Dedifferentiated amniotic fluid mesenchymal stem cell (primary cell): ENCODE measurements around the gene MAP3K4.

ENCODE experiments used
- DNase-seq: peaks from one replicate; pipeline ENCODE4 v3.0.0-alpha.2; 2016; ENCODE audit errors: extremely low spot score

Gene MAP3K4, protein sequence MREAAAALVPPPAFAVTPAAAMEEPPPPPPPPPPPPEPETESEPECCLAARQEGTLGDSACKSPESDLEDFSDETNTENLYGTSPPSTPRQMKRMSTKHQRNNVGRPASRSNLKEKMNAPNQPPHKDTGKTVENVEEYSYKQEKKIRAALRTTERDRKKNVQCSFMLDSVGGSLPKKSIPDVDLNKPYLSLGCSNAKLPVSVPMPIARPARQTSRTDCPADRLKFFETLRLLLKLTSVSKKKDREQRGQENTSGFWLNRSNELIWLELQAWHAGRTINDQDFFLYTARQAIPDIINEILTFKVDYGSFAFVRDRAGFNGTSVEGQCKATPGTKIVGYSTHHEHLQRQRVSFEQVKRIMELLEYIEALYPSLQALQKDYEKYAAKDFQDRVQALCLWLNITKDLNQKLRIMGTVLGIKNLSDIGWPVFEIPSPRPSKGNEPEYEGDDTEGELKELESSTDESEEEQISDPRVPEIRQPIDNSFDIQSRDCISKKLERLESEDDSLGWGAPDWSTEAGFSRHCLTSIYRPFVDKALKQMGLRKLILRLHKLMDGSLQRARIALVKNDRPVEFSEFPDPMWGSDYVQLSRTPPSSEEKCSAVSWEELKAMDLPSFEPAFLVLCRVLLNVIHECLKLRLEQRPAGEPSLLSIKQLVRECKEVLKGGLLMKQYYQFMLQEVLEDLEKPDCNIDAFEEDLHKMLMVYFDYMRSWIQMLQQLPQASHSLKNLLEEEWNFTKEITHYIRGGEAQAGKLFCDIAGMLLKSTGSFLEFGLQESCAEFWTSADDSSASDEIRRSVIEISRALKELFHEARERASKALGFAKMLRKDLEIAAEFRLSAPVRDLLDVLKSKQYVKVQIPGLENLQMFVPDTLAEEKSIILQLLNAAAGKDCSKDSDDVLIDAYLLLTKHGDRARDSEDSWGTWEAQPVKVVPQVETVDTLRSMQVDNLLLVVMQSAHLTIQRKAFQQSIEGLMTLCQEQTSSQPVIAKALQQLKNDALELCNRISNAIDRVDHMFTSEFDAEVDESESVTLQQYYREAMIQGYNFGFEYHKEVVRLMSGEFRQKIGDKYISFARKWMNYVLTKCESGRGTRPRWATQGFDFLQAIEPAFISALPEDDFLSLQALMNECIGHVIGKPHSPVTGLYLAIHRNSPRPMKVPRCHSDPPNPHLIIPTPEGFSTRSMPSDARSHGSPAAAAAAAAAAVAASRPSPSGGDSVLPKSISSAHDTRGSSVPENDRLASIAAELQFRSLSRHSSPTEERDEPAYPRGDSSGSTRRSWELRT (N-terminal part only)

DNA sequence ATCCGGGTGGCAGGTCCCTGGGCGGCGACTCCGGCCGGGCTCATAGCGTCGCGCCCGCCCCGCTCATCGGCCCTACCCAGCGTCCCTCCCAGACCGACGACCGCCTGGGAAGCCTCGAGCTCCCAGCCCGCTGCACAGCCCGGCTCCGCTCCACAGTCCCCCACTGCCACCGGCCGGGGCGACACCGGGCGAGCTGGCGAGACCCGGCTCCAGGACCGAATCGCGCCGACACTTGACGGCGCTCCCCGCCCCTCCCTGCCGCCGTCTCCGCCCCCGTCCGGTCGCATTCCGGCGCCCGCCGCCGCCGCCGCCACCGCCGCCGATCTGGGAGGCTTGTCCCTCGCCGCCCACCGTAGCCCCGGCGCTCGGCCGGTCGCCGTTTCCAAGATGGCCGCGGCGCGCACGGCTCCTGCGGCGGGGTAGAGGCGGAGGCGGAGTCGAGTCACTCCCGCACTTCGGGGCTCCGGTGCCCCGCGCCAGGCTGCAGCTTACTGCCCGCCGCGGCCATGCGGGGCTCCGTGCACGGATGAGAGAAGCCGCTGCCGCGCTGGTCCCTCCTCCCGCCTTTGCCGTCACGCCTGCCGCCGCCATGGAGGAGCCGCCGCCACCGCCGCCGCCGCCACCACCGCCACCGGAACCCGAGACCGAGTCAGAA, at the start of gene MAP3K4:
MAP3K4 (plus strand) TSS at position 364 of the 655 bp plus-strand sequence; CDS start at position 527, 163 bp downstream.
- DNase-seq, result peak; percentile 42

DNA sequence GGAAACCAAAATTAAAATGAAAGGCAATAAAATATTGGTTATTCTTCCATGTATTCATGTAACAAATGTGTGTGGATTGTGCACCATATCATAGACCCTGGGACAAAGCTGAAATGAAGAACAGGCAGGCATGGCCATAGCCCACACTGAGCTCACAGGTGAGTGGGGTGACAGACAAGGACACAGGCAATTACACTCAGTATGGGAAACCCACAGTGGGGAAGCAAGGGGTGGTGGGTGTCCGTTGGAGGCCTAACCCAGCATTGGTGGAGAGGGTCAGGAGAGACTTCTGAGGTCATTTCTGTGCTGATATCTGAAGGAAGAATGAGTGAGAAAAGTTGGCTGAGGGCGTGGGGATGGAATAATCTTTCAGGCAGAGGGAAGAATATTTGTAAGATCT, 47.6 kb upstream of the MAP3K4 start:
- no peak for DNase-seq

DNA sequence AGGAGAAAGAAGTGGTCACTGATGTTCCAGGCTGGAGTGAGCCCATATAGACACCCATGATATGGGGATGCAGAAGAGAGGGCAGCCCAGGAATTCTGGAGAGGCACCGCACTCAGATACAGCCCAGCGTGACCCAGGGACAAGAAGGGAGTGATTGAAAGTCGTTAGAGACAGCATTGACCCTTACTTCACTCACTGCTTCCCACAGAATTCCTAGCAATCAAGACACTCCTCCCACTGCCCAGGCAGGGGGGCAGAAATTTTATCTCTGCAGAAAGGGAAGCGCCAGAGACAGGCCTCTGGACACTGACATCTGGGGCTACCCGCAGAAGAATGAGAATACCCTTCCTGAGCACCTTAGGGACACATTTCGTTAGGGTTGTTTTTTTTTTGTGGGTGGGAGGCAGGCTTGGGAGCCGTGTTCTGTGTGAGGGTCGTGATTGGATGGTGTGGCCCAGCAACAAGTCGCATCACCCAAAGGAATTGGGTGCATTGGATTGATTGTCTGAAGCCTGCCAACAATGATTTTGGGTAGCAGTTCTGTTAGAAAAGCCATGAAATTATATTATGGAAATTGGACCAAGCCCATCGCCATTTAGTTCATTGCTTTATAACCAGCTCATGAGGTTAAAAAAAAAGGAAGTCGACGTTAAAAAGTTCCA, 45.9 kb upstream of the MAP3K4 start:
- DNase-seq, result no peak

DNA sequence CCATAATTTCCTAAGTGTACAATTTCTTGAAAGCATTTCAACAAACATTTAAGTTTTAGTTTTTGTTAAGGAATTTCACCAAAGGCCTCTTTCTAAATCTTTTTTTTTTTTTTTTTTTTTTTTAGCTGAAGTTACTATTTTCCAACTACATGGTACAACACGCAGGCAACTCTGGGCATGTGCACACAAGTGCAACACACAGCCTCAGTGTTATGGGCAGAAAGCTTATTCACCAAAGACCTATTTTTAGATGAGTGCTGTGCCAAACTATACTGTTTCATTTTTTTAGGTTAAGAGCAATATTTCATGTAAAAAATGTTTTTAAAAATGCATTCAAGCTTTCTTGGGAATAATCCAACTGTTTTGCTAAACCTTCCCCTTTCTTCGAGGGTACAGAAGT, 42.0 kb upstream of the MAP3K4 start:
- DNase-seq, result no peak

DNA sequence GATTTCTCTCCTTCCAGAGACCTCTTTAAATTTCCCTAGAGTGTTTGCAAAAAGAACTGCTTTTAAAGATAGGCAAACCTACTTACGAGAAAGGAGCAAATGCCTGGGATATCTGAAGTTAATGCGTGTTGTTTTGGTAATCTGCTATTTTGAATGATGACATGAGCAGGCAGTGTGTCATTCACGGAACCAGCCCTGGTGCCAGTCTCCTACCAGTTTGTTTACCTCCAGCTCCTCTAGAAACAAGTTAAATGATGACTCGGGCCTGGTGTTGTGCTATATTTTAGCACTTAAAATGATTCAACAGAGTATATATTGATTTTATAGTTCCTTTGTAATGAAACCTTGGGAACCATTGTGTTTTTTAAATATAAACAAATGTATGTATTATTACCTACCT, 41.1 kb upstream of the MAP3K4 start:
- peak; percentile 51 for DNase-seq

DNA sequence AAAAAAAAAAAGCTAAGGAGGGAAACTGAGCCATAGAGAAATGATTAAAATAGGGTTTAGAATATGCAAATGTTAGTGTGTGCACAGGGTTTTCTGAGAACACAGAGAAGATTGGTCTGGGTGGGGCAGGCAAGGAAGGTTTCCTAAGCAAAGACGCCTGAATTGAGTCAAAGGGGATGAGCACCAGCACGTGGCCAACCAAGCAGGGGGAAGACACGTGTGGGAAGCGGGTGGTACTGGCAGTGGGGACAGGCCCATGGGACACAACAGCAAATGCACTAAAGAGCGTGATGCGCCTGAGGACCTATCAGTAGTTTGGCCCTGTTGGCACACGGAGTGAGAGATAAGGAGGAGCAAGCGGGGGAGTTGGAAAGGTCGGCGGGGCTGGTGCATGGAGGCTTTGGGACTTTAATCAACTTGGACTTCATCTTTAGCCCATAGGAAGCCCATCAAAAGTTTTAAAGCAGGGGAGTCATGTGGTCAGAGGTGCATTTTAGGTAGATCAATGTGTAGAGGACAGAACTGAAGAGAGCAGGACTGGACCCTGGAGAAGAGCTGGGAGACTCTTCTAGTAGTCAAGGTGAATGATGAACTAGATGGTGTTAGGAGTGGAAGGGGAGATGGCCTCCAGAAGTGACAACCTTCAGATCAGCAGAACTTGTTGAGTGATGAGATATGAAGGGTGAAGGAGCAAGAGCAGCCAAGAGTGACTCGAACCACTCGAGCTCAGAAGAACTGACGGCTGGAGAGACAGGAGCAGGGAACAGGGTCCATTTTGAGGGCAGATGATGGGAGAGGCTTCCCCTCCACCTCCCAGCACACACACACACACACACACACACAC, 40.2 kb upstream of the MAP3K4 start:
- no peak for DNase-seq

DNA sequence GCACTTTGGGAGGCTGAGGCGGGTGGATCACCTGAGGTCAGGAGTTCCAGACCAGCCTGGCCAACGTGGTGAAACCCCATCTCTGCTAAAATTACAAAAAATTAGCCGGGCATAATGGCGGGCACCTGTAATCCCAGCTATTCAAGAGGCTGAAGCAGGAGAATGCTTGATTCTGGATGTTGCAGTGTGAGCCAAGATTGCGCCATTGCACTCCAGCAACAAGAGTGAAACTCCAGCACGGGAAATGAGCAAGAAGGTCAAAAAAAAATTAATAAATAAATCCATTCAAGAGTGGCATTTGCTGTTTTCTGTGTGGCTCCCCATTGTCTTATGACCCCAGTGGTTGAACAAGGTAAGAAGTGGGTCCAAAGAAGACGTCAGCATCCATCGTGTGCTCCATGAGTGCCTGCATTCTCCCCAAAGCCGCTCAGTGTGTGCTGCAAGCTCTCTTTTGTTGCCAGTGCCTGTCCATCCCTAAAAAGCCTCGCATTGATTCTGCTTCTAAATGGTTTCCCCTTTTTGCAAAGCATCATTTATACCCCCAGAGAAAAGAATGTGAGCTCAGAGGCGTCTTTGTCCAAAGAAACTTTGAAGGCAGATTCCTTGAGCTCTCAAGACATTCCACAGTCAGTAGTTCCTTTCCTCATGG, 38.8 kb upstream of the MAP3K4 start:
- DNase-seq, result no peak

DNA sequence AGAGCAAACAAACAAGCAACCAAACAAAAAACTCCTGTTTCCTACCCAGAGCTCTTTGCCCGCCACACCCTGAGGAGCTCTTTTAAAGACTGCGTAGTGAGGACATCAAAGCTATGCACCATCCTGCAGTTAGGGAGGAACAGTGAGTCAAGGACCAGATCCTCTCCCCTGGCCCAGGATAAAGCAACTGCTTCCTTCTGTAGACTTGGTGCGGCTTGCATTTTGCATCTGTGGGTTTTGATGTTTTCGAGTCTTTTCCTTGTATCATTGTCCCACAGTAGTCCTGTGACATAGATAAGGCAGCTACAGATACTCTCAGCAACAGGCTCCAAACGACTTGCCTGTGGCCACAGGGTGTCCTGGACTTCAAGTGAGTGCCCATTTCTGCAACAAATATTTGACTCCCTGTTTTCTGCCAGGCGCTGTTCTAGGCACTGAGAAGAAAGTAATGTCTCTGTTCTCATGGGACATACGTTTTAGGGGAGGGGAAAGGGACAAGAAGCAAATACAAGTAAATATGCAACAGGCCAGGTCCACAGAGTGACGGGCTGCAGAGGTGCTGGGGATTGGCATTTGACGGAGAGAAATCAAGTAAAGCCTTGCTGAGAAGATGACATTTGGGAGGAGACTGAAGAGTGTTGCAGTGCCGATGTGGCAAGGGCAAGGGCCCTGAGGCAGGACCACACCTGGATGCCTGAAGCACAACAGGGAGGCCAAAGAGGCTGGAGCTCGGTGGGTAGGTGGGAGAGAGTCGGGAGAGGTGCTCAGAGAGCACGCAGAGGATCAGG, 35.9 kb upstream of the MAP3K4 start:
- DNase-seq, result no peak

DNA sequence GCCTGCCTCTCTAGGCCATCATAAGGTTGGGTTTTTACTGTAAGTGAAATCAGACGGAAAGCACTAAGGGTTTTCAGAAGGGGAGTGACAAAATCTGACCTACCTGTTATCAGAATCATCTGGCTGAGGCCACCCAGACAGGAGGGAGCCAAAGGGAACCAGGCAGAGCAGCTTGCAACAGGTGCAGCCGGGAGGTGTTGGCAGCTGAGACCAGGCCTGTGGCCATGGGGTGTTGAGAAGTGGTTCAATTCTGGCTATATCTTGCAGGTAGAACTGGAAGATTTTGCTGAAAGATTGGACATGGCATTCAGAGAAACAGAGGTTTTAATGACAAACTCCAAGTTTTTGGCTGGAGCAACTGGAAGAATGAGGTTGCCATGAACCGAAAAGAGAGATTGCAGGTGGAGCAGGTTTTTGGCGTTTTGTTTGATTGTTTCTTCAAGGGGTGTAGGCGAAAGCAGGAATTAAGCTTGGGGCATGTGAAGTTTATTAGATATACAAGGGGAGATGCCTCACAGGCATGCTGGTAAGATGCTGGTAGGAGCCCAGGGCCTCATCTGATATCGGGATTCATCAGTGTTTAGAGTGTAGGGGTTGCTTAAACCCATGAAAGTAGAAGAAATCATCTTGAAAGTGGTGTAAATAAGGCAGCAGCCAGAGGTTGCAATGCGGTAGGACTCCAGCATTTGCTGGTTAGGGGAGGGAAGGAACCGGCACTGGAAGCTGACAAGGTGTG, 35.1 kb upstream of the MAP3K4 start:
- no peak for DNase-seq

DNA sequence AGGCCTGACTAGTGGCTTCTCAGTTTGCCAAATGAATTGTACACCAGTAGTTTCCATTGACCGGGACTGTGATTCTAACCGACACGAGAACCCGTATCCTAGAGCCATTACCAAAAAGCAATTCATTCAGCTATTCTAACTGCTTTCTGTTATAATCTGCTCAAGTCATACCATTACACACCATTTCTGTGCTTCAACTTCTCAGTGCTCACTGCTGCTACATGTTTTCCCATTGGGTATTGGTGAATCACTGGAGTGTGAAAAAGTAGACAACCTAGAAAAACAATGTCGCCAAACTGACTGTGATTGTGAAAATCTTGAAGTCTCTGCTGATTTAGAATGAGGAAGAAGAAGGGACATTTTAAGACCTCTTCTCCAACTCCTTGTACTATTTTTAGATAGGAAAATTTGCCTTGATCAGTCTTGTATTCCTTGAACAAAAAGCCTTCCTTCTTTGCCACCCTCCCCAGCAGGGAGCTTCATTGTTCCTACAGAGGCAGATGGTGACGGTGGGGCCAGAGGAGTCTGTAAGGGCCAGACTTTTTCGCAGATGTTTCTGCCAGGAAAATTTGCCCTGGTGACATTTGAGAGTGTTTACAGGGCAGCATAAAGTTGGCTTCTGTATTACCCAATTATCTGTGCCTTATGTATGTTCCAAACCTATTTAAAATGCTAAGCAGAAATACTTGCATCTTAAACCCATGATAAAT, 31.7 kb upstream of the MAP3K4 start:
- DNase-seq, result no peak

DNA sequence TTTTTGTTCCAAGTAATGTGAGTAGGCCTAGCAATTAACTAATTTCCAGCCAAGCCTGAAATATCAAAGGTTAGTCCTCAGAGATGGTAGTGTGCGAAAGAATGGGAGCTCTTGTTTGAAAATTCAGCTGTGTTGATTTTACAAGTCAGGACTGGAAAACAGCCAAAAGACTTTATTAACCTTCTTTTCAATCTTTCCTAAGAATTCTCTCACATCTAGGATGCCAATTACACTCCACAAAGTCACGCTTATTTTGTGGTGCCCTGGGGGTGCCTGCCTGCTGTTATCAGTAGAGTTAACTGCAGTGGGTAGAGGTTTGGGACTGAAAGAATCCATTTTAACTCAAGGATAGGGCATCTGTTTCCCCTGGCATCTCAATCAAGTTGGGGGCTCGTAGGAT, 30.7 kb upstream of the MAP3K4 start:
- no peak for DNase-seq

DNA sequence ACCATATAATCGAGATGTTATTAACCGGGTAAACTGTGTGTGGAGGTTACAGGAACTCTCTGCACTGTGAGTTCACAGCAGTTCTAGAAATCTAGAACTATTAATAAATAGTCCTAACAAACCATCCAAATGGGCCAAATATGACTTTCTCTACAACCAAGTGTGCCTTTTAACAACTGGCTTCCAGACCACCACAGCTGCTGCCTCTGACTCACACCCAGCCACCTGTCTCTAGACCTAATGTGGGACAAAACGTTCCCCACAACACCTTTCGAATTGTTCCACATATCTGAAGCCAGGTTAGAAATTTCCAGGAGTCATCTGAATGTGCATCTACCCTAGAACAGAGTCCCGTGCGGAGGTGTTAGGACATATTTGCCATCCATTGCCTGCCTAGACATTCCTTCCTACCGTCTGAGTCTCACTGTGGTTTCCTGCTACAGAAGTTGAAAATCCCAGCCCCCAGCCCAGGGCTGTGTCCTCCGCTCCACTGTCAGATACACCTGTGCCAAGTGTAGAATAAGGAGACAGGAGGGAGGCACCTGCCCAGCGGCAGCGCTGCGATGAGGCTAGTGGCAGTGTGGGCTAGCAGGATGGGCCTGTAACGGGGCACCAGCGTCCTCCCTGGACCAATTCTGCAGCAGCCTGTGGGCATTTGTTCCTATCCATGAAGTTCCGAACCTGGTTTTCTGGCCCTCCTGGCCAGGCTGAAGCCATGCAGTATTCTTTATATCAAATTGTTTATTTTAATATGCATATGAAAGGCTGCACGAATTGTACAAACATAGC, 28.5 kb upstream of the MAP3K4 start:
- no peak for DNase-seq

DNA sequence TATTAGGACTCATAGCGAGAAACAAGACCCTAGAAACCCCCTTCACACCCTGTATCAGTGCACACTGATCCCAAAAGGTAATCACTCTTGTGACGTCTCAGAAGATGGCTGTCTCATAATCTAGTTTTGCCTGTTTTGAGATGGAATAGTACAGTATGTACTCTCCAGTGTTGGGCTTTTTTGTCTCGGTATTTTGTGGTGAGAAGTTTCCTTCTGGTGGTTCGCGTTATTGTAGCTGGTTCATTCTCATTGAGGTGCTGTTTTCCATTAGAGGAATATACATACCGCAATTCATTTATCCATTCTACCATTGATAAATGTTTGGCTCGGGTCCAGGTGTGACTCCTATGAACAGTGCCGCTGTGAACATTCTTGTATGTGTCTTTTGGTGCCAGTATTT, 27.9 kb upstream of the MAP3K4 start:
- no peak for DNase-seq

DNA sequence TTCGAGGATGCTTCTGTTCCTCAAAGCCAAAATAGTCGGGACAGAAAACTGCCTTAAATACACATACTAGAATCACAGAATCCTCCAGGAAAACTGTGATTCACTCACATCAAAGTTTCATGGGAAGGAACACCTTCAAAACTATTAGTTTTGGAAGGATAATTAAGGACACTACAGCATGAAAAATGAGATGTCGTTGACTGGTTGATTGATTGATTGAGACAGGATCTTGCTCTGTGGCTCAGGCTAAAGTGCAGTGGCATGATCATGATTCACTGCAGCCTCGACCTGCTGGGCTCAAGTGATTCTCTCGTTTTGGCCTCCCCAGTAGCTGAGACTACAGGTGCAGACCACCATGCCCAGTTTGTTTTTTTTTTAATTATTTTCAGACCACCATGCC, 25.7 kb upstream of the MAP3K4 start:
- no peak for DNase-seq

DNA sequence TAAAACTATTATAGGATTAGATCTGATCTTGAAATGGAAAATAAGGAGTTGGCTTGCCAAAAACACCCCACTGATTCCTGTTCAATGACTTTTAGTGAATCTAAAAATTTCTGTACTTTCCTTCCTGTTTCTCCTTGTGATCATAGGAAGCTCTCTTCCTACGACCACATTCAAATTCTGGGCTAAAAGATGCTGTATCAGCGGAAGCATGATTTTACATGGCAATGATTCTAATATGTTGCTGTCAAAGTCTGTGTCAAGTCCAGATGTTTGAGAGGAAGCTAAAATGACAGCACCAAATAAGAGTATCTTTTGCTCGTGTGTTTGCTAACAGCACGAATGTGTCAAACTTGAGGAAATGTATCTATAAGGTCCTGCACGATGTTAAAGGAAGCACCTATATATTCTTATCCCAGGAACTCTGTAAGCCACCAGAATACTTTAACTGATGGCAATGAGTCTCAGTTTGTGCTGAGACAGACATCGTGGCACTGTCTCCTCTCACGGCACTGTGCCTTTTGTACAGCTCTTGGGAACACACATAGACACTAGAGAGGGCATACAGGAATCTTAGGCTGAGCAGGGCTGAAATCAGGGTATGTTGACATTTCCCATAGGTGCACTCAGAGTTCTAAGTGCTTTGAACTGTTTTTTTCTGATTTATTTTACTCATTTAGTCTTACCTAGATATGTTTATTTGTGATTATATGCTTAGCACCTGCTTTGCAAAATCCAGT, 24.9 kb upstream of the MAP3K4 start:
- no peak for DNase-seq

DNA sequence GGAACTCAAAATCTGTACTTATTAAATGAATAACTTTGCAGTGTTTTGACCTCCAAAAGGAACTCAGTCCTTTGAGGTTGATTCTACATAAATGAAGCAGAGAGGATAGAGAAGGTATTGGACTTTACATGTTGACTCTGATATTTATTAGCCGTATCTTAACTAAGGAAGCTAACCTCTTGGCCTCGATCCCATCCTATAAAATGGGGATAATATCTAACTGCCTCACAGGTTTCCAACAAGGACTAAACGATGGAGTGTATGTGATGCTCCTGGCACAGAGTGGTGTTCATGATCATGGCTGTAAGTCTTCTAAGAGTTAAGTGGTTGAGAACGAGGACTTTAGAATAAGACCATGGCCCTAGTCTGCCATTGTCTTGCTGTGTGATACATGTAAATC, 24.2 kb upstream of the MAP3K4 start:
- DNase-seq, result no peak
